Measurements from ENCODE around the gene MSH5. TPM values are rescaled to one million over a fixed set of nuclear protein-coding genes. Genes with fewer than 3 reads are reported as not detected.

Gene MSH5
- total and polyA plus RNA-seq, 9 of the 15 experiments (the other 6 are each of a cell fraction or from before 2014, with no cell fraction given) = 12.5 to 104 (median 46.6) TPM

GRCh38 chr6:31717499-31718222 lies 22.1 kb upstream of the MSH5 start (continued):
- no peak for TF ChIP-seq ZNF589 (CRISPR knock-in tag; IDR thresholded peaks at IDR 0.05; ENCODE audit: low read depth)
- TF ChIP-seq CBFB (CRISPR knock-in tag; IDR thresholded peaks at IDR 0.05) = no peak
- peak; percentile 34; the same call in 1 of the 2 replicates for TF ChIP-seq PKNOX1 (IDR thresholded peaks at IDR 0.05)
- no peak for TF ChIP-seq ZNF134 (CRISPR knock-in tag; conservative IDR thresholded peaks at IDR 0.05)
- TF ChIP-seq CHD2 (IDR thresholded peaks at IDR 0.05; ENCODE audit: low read depth, low read length) = 0 out of 2 replicates have a peak, but pooled peaks have one; percentile 21
- peak; percentile 38; the same call in 1 of the 2 replicates for TF ChIP-seq ARID1B (IDR thresholded peaks at IDR 0.05)
- no peak for TF ChIP-seq MAFG (tag; conservative IDR thresholded peaks at IDR 0.05)
- TF ChIP-seq MAZ (CRISPR knock-in tag; conservative IDR thresholded peaks at IDR 0.05 in 1 of 2, IDR thresholded peaks at IDR 0.05 in 1 of 2) = 0 out of 4 replicates have a peak, but pooled peaks of 1 of the 2 experiments have one; percentile 66
- TF ChIP-seq SMARCB1 (IDR thresholded peaks at IDR 0.05; ENCODE audit: insufficient read length, low read depth) = peak; percentile 59
- peak; percentile 22 for TF ChIP-seq CCNT2 (IDR thresholded peaks at IDR 0.05; ENCODE audit: borderline replicate concordance, extremely low read depth, insufficient read length, low read depth, low read length)
- TF ChIP-seq ARID2 (IDR thresholded peaks at IDR 0.05) = peak; percentile 70; the same call in 1 of the 2 replicates
- TF ChIP-seq, protein P1, sequence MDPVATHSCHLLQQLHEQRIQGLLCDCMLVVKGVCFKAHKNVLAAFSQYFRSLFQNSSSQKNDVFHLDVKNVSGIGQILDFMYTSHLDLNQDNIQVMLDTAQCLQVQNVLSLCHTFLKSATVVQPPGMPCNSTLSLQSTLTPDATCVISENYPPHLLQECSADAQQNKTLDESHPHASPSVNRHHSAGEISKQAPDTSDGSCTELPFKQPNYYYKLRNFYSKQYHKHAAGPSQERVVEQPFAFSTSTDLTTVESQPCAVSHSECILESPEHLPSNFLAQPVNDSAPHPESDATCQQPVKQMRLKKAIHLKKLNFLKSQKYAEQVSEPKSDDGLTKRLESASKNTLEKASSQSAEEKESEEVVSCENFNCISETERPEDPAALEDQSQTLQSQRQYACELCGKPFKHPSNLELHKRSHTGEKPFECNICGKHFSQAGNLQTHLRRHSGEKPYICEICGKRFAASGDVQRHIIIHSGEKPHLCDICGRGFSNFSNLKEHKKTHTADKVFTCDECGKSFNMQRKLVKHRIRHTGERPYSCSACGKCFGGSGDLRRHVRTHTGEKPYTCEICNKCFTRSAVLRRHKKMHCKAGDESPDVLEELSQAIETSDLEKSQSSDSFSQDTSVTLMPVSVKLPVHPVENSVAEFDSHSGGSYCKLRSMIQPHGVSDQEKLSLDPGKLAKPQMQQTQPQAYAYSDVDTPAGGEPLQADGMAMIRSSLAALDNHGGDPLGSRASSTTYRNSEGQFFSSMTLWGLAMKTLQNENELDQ (CRISPR knock-in tag; IDR thresholded peaks at IDR 0.05; ENCODE audit: borderline replicate concordance) = peak; percentile 70; the same call in 1 of the 2 replicates
- TF ChIP-seq TBL1XR1 (IDR thresholded peaks at IDR 0.05; ENCODE audit: low read length in 2 of 2) = 0 out of 4 replicates have a peak, but pooled peaks of 1 of the 2 experiments have one; percentile 19
- TF ChIP-seq ZNF668 (CRISPR knock-in tag; IDR thresholded peaks at IDR 0.05) = 0 out of 2 replicates have a peak, but pooled peaks have one; percentile 22
- no peak for TF ChIP-seq TAF1 (IDR thresholded peaks at IDR 0.05; ENCODE audit: control insufficient read depth, extremely low read depth, insufficient read depth, low read length, severe bottlenecking)
- TF ChIP-seq NR2C1 (IDR thresholded peaks at IDR 0.05) = peak; percentile 13; the same call in 1 of the 2 replicates
- no peak for TF ChIP-seq NR2C1 (tag; IDR thresholded peaks at IDR 0.05)
- no peak for TF ChIP-seq BRF1 (IDR thresholded peaks at IDR 0.05; ENCODE audit: borderline replicate concordance, extremely low read depth, insufficient read length)
- TF ChIP-seq GTF2E2 (tag; IDR thresholded peaks at IDR 0.05) = no peak
- 0 out of 2 replicates have a peak, but pooled peaks have one; percentile 24 for TF ChIP-seq RNF219 (CRISPR knock-in tag; IDR thresholded peaks at IDR 0.05)
- no peak for TF ChIP-seq CHD1 (IDR thresholded peaks at IDR 0.05; ENCODE audit: low read length)
- peak; percentile 47 to 53; a peak in 2 of 4 replicates for TF ChIP-seq FOXK2 (conservative IDR thresholded peaks at IDR 0.05 in 1 of 2, IDR thresholded peaks at IDR 0.05 in 1 of 2; ENCODE audit: low read depth in 2 of 2)
